WTC11 (cell line): ENCODE measurements around the gene AGFG2. TPM values are rescaled to one million over a fixed set of nuclear protein-coding genes. Genes with fewer than 3 reads are reported as not detected.

ENCODE experiments used
- ATAC-seq: fragments of 200-7000 bp; cut with Tn5 transposase; 2 replicates; pipeline ENCODE4 v1.10.0; 2021; ENCODE audit warnings: mild to moderate bottlenecking, moderate library complexity
- CTCF ChIA-PET: fragments of 300-600 bp; sonication (Branson Sonifier 250); formaldehyde crosslinking; loops from one replicate; lab custom pipeline; 2021; ENCODE audit warnings: antibody characterized with exemption; lab: Charles Lee
- POLR2A ChIA-PET: fragments of 350-600 bp; sonication (Branson Sonifier 250); formaldehyde crosslinking; loops from one replicate; lab custom pipeline; 2021; ENCODE audit warnings: antibody characterized with exemption; lab: Charles Lee
- DNase-seq: peaks from one replicate; pipeline ENCODE4 v3.0.0; 2021; ENCODE audit warnings: low spot score
- H3K27ac Mint-ChIP-seq: 2 replicates; pipeline ENCODE4 v1.8.0; 2021; ENCODE audit warnings: mixed read lengths
- H3K27me3 Mint-ChIP-seq: 2 replicates; pipeline ENCODE4 v1.8.0; 2021; ENCODE audit warnings: low read depth, mild to moderate bottlenecking, moderate library complexity, mixed read lengths
- H3K36me3 Mint-ChIP-seq: 2 replicates; pipeline ENCODE4 v1.8.0; 2021; ENCODE audit warnings: mixed read lengths
- H3K4me1 Mint-ChIP-seq: 2 replicates; pipeline ENCODE4 v1.8.0; 2022; ENCODE audit warnings: mixed read lengths
- H3K4me3 Mint-ChIP-seq: 2 replicates; pipeline ENCODE4 v1.8.0; 2021; ENCODE audit warnings: mild to moderate bottlenecking, moderate library complexity, mixed read lengths
- H3K9me3 Mint-ChIP-seq: 2 replicates; pipeline ENCODE4 v1.8.0; 2021; ENCODE audit warnings: mixed read lengths
- CBFB ChIP-seq: sonication (generic); formaldehyde crosslinking; IDR thresholded peaks from 2 replicates; pipeline ENCODE4 v1.8.1; 2022; ENCODE audit warnings: mild to moderate bottlenecking, low read depth, missing genetic modification reagents
- CREM ChIP-seq: sonication (generic); formaldehyde crosslinking; IDR thresholded peaks from 2 replicates; pipeline ENCODE4 v1.8.1; 2022; ENCODE audit warnings: mild to moderate bottlenecking, missing genetic modification reagents, moderate library complexity
- ETV6 ChIP-seq: sonication (generic); formaldehyde crosslinking; IDR thresholded peaks from 2 replicates; pipeline ENCODE4 v1.8.1; 2022; ENCODE audit warnings: mild to moderate bottlenecking, missing genetic modification reagents
- FOXP1 ChIP-seq: sonication (generic); formaldehyde crosslinking; IDR thresholded peaks from 2 replicates; pipeline ENCODE4 v1.8.0; 2022; ENCODE audit warnings: missing genetic modification reagents, mild to moderate bottlenecking, moderate library complexity, borderline replicate concordance
- GRHL2 ChIP-seq: fragments of 250-450 bp; sonication (Bioruptor Pico); IDR thresholded peaks from 2 replicates; pipeline ENCODE4 v1.8.0; 2022; ENCODE audit warnings: mild to moderate bottlenecking, moderate library complexity; ENCODE audit not compliant: insufficient replicate concordance, severe bottlenecking
- JAZF1 ChIP-seq: fragments of 250-450 bp; sonication (Bioruptor Pico); IDR thresholded peaks from 2 replicates; pipeline ENCODE4 v1.9.0; 2021; ENCODE audit warnings: moderate library complexity, mild to moderate bottlenecking, inconsistent platforms
- RELA ChIP-seq: sonication (generic); formaldehyde crosslinking; IDR thresholded peaks from 2 replicates; pipeline ENCODE4 v1.8.1; 2022; ENCODE audit warnings: missing genetic modification reagents, mild to moderate bottlenecking, borderline replicate concordance
- TEAD4 ChIP-seq: sonication (generic); formaldehyde crosslinking; IDR thresholded peaks from 2 replicates; pipeline ENCODE4 v1.8.0; 2022; ENCODE audit warnings: mild to moderate bottlenecking, missing genetic modification reagents
- ZBTB21 ChIP-seq: sonication (generic); formaldehyde crosslinking; IDR thresholded peaks from 2 replicates; pipeline ENCODE4 v1.8.1; 2023; ENCODE audit warnings: mild to moderate bottlenecking, missing genetic modification reagents, borderline replicate concordance
- ZNF121 ChIP-seq: sonication (generic); formaldehyde crosslinking; IDR thresholded peaks from 2 replicates; pipeline ENCODE4 v1.8.0; 2023; ENCODE audit warnings: missing genetic modification reagents
- ZNF317 ChIP-seq: sonication (generic); formaldehyde crosslinking; IDR thresholded peaks from 2 replicates; pipeline ENCODE4 v1.8.1; 2023; ENCODE audit warnings: low read depth, mild to moderate bottlenecking, moderate library complexity, missing genetic modification reagents, borderline replicate concordance
- ZNF671 ChIP-seq: fragments of 250-450 bp; sonication (Bioruptor Pico); IDR thresholded peaks from 2 replicates; pipeline ENCODE4 v1.8.0; 2021; ENCODE audit warnings: mild to moderate bottlenecking
- total RNA-seq: library from RNA; stranded (reverse); gene quantifications from 3 replicates; pipeline ENCODE4 v1.2.3, GENCODE V29; 2021
- TF ChIP-seq, protein P1 (sequence below): sonication (generic); formaldehyde crosslinking; IDR thresholded peaks from 2 replicates; pipeline ENCODE4 v1.8.0; 2022; ENCODE audit warnings: mild to moderate bottlenecking, missing genetic modification reagents
- TF ChIP-seq, protein P2 (sequence below): sonication (generic); formaldehyde crosslinking; IDR thresholded peaks from 2 replicates; pipeline ENCODE4 v1.8.1; 2022; ENCODE audit warnings: mild to moderate bottlenecking, moderate library complexity, missing genetic modification reagents
- TF ChIP-seq, protein P3 (sequence below): sonication (generic); formaldehyde crosslinking; IDR thresholded peaks from 2 replicates; pipeline ENCODE4 v1.8.1; 2022; ENCODE audit warnings: low read depth, missing genetic modification reagents, borderline replicate concordance
- TF ChIP-seq, protein P4 (sequence below): fragments of 250-450 bp; sonication (Bioruptor Pico); IDR thresholded peaks from 2 replicates; pipeline ENCODE4 v2.1.2; 2022; ENCODE audit warnings: mild to moderate bottlenecking, moderate library complexity
- TF ChIP-seq, protein P5 (sequence below): sonication (generic); formaldehyde crosslinking; IDR thresholded peaks from 2 replicates; pipeline ENCODE4 v1.8.1; 2023; ENCODE audit warnings: mild to moderate bottlenecking, moderate library complexity, missing genetic modification reagents
- TF ChIP-seq, protein P6 (sequence below): sonication (generic); formaldehyde crosslinking; IDR thresholded peaks from 2 replicates; pipeline ENCODE4 v1.8.1; 2023; ENCODE audit warnings: mild to moderate bottlenecking, missing genetic modification reagents
- TF ChIP-seq, protein P7 (sequence below): sonication (generic); formaldehyde crosslinking; conservative IDR thresholded peaks from 2 replicates; pipeline ENCODE4 v1.8.1; 2022; ENCODE audit warnings: mild to moderate bottlenecking, missing genetic modification reagents
- TF ChIP-seq, protein P8 (sequence below): sonication (generic); formaldehyde crosslinking; IDR thresholded peaks from 2 replicates; pipeline ENCODE4 v1.8.0; 2023; ENCODE audit warnings: missing genetic modification reagents

The AGFG2 gene
- total RNA-seq, 1 experiment from 2014 or later: 6.4 TPM

DNA sequence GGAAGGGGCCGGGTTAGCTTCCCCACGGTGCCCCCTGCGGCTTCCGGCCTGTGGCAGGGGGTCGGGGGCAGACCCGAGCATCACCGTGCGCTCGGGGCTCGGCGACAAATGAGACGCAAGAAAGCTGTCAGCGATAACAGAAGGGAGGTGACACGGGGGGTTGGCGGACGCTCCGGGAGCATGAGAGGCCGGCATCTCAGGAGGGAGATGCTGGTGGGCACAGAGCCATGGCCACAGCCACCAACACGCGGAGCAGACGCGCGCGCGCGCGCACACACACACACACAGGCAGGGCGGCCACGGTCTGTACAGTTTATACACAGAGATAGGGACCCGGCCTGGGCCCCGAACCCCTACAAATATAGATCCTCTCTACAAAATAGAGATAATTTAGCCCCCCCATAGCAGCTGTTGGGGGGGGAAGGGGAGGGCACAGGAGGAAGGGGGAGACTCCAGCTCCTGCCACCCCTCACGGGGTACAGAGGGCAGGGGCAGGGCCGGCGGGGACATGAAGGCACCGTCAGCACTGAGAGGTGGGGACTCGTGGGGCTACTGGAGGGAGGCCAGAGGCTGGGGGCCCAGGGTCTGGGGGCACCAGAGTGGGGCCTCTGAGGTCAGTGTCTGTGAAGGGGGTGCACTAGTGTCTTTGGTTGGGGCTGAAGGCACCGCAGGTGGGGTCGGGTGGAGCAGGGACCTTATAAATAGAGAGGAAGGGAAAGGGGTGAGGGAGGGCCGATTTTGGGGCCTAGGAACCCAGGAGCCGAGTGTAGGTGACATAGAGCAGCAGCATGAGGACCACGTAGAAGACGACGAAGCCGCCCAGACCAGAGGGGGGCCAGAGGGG, 35.6 kb downstream of the AGFG2 start:
- POLR2A ChIA-PET: no interaction called here
- CTCF ChIA-PET: no interaction called here
- Mint-ChIP-seq H3K27me3 (peaks cover 11% of the 10 kb centered on the region), H3K4me1 (peaks cover 18% of the 10 kb centered on the region), H3K27ac (no peak overlapping the region)
- no peak for TF ChIP-seq ZNF121 (CRISPR knock-in tag)
- no peak for TF ChIP-seq ETV6 (CRISPR knock-in tag)
- no peak for TF ChIP-seq FOXP1 (CRISPR knock-in tag)
- TF ChIP-seq JAZF1 (CRISPR knock-in tag): no peak
- no peak for TF ChIP-seq TEAD4 (CRISPR knock-in tag)
- no peak for TF ChIP-seq CBFB
- TF ChIP-seq, protein P1, sequence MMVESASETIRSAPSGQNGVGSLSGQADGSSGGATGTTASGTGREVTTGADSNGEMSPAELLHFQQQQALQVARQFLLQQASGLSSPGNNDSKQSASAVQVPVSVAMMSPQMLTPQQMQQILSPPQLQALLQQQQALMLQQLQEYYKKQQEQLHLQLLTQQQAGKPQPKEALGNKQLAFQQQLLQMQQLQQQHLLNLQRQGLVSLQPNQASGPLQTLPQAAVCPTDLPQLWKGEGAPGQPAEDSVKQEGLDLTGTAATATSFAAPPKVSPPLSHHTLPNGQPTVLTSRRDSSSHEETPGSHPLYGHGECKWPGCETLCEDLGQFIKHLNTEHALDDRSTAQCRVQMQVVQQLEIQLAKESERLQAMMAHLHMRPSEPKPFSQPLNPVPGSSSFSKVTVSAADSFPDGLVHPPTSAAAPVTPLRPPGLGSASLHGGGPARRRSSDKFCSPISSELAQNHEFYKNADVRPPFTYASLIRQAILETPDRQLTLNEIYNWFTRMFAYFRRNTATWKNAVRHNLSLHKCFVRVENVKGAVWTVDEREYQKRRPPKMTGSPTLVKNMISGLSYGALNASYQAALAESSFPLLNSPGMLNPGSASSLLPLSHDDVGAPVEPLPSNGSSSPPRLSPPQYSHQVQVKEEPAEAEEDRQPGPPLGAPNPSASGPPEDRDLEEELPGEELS (CRISPR knock-in tag): no peak
- TF ChIP-seq CREM (CRISPR knock-in tag): no peak
- TF ChIP-seq, protein P2, sequence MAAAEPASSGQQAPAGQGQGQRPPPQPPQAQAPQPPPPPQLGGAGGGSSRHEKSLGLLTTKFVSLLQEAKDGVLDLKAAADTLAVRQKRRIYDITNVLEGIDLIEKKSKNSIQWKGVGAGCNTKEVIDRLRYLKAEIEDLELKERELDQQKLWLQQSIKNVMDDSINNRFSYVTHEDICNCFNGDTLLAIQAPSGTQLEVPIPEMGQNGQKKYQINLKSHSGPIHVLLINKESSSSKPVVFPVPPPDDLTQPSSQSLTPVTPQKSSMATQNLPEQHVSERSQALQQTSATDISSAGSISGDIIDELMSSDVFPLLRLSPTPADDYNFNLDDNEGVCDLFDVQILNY (CRISPR knock-in tag): no peak
- TF ChIP-seq, protein P3, sequence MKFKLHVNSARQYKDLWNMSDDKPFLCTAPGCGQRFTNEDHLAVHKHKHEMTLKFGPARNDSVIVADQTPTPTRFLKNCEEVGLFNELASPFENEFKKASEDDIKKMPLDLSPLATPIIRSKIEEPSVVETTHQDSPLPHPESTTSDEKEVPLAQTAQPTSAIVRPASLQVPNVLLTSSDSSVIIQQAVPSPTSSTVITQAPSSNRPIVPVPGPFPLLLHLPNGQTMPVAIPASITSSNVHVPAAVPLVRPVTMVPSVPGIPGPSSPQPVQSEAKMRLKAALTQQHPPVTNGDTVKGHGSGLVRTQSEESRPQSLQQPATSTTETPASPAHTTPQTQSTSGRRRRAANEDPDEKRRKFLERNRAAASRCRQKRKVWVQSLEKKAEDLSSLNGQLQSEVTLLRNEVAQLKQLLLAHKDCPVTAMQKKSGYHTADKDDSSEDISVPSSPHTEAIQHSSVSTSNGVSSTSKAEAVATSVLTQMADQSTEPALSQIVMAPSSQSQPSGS (CRISPR knock-in tag): no peak
- TF ChIP-seq, protein P4, sequence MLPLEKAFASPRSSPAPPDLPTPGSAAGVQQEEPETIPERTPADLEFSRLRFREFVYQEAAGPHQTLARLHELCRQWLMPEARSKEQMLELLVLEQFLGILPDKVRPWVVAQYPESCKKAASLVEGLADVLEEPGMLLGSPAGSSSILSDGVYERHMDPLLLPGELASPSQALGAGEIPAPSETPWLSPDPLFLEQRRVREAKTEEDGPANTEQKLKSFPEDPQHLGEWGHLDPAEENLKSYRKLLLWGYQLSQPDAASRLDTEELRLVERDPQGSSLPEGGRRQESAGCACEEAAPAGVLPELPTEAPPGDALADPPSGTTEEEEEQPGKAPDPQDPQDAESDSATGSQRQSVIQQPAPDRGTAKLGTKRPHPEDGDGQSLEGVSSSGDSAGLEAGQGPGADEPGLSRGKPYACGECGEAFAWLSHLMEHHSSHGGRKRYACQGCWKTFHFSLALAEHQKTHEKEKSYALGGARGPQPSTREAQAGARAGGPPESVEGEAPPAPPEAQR (CRISPR knock-in tag): no peak
- TF ChIP-seq, protein P5, sequence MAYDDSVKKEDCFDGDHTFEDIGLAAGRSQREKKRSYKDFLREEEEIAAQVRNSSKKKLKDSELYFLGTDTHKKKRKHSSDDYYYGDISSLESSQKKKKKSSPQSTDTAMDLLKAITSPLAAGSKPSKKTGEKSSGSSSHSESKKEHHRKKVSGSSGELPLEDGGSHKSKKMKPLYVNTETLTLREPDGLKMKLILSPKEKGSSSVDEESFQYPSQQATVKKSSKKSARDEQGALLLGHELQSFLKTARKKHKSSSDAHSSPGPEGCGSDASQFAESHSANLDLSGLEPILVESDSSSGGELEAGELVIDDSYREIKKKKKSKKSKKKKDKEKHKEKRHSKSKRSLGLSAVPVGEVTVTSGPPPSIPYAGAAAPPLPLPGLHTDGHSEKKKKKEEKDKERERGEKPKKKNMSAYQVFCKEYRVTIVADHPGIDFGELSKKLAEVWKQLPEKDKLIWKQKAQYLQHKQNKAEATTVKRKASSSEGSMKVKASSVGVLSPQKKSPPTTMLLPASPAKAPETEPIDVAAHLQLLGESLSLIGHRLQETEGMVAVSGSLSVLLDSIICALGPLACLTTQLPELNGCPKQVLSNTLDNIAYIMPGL (CRISPR knock-in tag): no peak
- no peak for TF ChIP-seq ZNF317
- TF ChIP-seq, protein P6, sequence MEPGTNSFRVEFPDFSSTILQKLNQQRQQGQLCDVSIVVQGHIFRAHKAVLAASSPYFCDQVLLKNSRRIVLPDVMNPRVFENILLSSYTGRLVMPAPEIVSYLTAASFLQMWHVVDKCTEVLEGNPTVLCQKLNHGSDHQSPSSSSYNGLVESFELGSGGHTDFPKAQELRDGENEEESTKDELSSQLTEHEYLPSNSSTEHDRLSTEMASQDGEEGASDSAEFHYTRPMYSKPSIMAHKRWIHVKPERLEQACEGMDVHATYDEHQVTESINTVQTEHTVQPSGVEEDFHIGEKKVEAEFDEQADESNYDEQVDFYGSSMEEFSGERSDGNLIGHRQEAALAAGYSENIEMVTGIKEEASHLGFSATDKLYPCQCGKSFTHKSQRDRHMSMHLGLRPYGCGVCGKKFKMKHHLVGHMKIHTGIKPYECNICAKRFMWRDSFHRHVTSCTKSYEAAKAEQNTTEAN (CRISPR knock-in tag): no peak
- no peak for TF ChIP-seq ZNF671 (CRISPR knock-in tag)
- TF ChIP-seq, protein P7, sequence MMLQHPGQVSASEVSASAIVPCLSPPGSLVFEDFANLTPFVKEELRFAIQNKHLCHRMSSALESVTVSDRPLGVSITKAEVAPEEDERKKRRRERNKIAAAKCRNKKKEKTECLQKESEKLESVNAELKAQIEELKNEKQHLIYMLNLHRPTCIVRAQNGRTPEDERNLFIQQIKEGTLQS (CRISPR knock-in tag): no peak
- TF ChIP-seq GRHL2 (CRISPR knock-in tag): no peak
- TF ChIP-seq, protein P8, sequence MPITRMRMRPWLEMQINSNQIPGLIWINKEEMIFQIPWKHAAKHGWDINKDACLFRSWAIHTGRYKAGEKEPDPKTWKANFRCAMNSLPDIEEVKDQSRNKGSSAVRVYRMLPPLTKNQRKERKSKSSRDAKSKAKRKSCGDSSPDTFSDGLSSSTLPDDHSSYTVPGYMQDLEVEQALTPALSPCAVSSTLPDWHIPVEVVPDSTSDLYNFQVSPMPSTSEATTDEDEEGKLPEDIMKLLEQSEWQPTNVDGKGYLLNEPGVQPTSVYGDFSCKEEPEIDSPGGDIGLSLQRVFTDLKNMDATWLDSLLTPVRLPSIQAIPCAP: no peak
- TF ChIP-seq ZBTB21 (CRISPR knock-in tag): no peak
- TF ChIP-seq RELA (CRISPR knock-in tag): no peak
- TF ChIP-seq, all 79 proteins: peak for 0
- DNase-seq (no peak), ATAC-seq (no peak)
- Mint-ChIP-seq H3K36me3 (peaks cover 7% of the 10 kb centered on the region; the same call in 1 of the 2 replicates), H3K9me3 (no peaks in the 10 kb centered on the region), H3K4me3 (no peak overlapping the region)
